Left lobe of liver (tissue), 2 donors: ENCODE results near the gene EDC3. TPM values are rescaled to one million over a fixed set of nuclear protein-coding genes. Genes with fewer than 3 reads are reported as not detected.
"Not testable (repeated sequence)": the region's sequence is repeated elsewhere in the genome, so short reads cannot be mapped to it uniquely, and the experiment has no call there.

Experiments used
- ATAC-seq: fragments of 200-7000 bp; cut with Tn5 transposase; one replicate; pipeline ENCODE4 v1.9.1; 2020; ENCODE audit warnings: mild to moderate bottlenecking, moderate library complexity
- DNase-seq: peaks from one replicate; pipeline ENCODE4 v3.0.0-alpha.2; 2020; ENCODE audit warnings: low spot score
- total RNA-seq: library from RNA; stranded (reverse); gene quantifications from one replicate; pipeline ENCODE4 v1.2.1, GENCODE V29; 2021
- donor health status: DM: no; HTN: no; CAD: no; lungs with moderate emphysema.
- donor health status: DM: no; HTN: yes; CAD: no.

EDC3 gene
- total RNA-seq, 1 donor from 2014 or later = 13.4 TPM

- DNase-seq = no peak
These were observed 42.3 kb downstream of the EDC3 start for GRCh38 chr15:74653426-74654102.

GRCh38 chr15:74651242-74651741, 44.5 kb downstream of the EDC3 start:
- ATAC-seq (peak; percentile 66), DNase-seq (no peak)

More at GRCh38 chr15:74653426-74654102, 42.3 kb downstream of the EDC3 start:
- no peak for ATAC-seq

- ATAC-seq (no peak), DNase-seq (no peak)
These were observed 47.6 kb downstream of the EDC3 start for GRCh38 chr15:74648051-74648842.

- ATAC-seq (no peak), DNase-seq (no peak)
These were observed 49.3 kb downstream of the EDC3 start for GRCh38 chr15:74646480-74646879.

GRCh38 chr15:74643665-74644204, 52.1 kb downstream of the EDC3 start:
- ATAC-seq (no peak), DNase-seq (no peak)

- DNase-seq (no peak), ATAC-seq (no peak)
These were observed 52.8 kb downstream of the EDC3 start for GRCh38 chr15:74642734-74643664.

- ATAC-seq (no peak), DNase-seq (no peak)
These were observed 53.5 kb downstream of the EDC3 start for GRCh38 chr15:74642348-74642733.

GRCh38 chr15:74641151-74641550, 54.7 kb downstream of the EDC3 start:
- DNase-seq = no peak
- ATAC-seq = no peak

- no peak for DNase-seq
These were observed 58.8 kb downstream of the EDC3 start for GRCh38 chr15:74636984-74637383.

GRCh38 chr15:74635228-74635627, 60.6 kb downstream of the EDC3 start:
- DNase-seq (peak; percentile 63), ATAC-seq (peak; percentile 72)

More at GRCh38 chr15:74636984-74637383, 58.8 kb downstream of the EDC3 start:
- ATAC-seq = no peak

GRCh38 chr15:74633781-74634180, 62.0 kb downstream of the EDC3 start:
- ATAC-seq = no peak
- no peak for DNase-seq

GRCh38 chr15:74632601-74633000, 63.2 kb downstream of the EDC3 start:
- no peak for DNase-seq

GRCh38 chr15:74631935-74632560, 63.8 kb downstream of the EDC3 start:
- peak; percentile 75 for ATAC-seq

More at GRCh38 chr15:74632601-74633000, 63.2 kb downstream of the EDC3 start:
- ATAC-seq = no peak

GRCh38 chr15:74631408-74631807, 64.4 kb downstream of the EDC3 start:
- peak; percentile 81 for ATAC-seq

More at GRCh38 chr15:74631935-74632560, 63.8 kb downstream of the EDC3 start:
- no peak for DNase-seq

GRCh38 chr15:74631087-74631385, 64.8 kb downstream of the EDC3 start:
- ATAC-seq (peak; percentile 9), DNase-seq (no peak)

More at GRCh38 chr15:74631408-74631807, 64.4 kb downstream of the EDC3 start:
- DNase-seq = peak; percentile 74

- ATAC-seq (no peak), DNase-seq (no peak)
These were observed 65.3 kb downstream of the EDC3 start for GRCh38 chr15:74630284-74631086.

- DNase-seq, ATAC-seq: not testable (repeated sequence)
These were observed 66.1 kb downstream of the EDC3 start for GRCh38 chr15:74629696-74630095.

GRCh38 chr15:74628949-74629348, 66.9 kb downstream of the EDC3 start:
- no peak for ATAC-seq

GRCh38 chr15:74628199-74628598, 67.6 kb downstream of the EDC3 start:
- DNase-seq (no peak), ATAC-seq (no peak)

More at GRCh38 chr15:74628949-74629348, 66.9 kb downstream of the EDC3 start:
- no peak for DNase-seq
